GM12878 (cell line): ENCODE results near the gene RASAL2. TPM values are rescaled to one million over a fixed set of nuclear protein-coding genes. Genes with fewer than 3 reads are reported as not detected.

Experiments
- ATAC-seq: fragments of 200-7000 bp; cut with Tn5 transposase; 3 replicates; pipeline ENCODE4 v1.9.1; 2020; ENCODE audit warnings: mild to moderate bottlenecking, moderate library complexity
- BruUV-seq: library from RNA; stranded (reverse); fragments of 400-500 nt; replicated peaks from 2 replicates; lab custom pipeline; 2021; lab: Mats Ljungman, UMichigan
- CTCF ChIA-PET: fragments of 300-600 bp; sonication (Branson Sonifier 250); formaldehyde crosslinking; extraction: SDS; loops from one replicate; lab custom pipeline; 2021; ENCODE audit warnings: inconsistent platforms; lab: Yijun Ruan, JAX
- POLR2A ChIA-PET: fragments of 350-600 bp; formaldehyde crosslinking; extraction: SDS; loops from one replicate; lab custom pipeline; 2021; ENCODE audit warnings: inconsistent platforms; lab: Charles Lee
- RAD21 ChIA-PET: fragments of 300-600 bp; sonication (Branson Sonifier 250); formaldehyde crosslinking; loops from one replicate; lab custom pipeline; 2023; ENCODE audit warnings: antibody characterized with exemption; ENCODE audit not compliant: unreplicated experiment; lab: Charles Lee
- SMC1A ChIA-PET: fragments of 300-600 bp; sonication (Branson Sonifier 250); formaldehyde crosslinking; loops from one replicate; lab custom pipeline; 2023; ENCODE audit not compliant: unreplicated experiment, uncharacterized antibody; lab: Charles Lee
- DNase-seq: peaks from one replicate; pipeline ENCODE4 v3.0.0-alpha.2; 2011; ENCODE audit warnings: low read depth, low spot score
- FAIRE-seq: peaks from 3 replicates; lab custom pipeline; 2011; peaks lifted over from hg19 to GRCh38; lab: Jason Lieb, UNC
- H2AFZ ChIP-seq: 2 replicates; pipeline ENCODE4 v1.6.0; 2011; ENCODE audit warnings: low read depth, low read length, control low read depth; ENCODE audit not compliant: control insufficient read depth
- H3K27ac ChIP-seq: 2 replicates; pipeline ENCODE4 v1.5.1; 2011; ENCODE audit warnings: control low read depth; ENCODE audit not compliant: control insufficient read depth, insufficient read depth
- H3K27me3 ChIP-seq, 2 experiments: replicated peaks in 1 of 2; 2 replicates each; pipeline versions ENCODE4 v1.6.0 to v1.6.1; 2011; ENCODE audit warnings: low read length in 1 of 2; ENCODE audit not compliant: control insufficient read depth in 2 of 2, insufficient read depth in 2 of 2
- H3K36me3 ChIP-seq, 2 experiments: 2 replicates each; pipeline ENCODE4 v1.5.1; 2011; ENCODE audit warnings: low read length in 1 of 2; ENCODE audit not compliant: control insufficient read depth in 2 of 2, insufficient read depth in 2 of 2
- H3K4me1 ChIP-seq: 2 replicates; pipeline ENCODE4 v1.6.1; 2011; ENCODE audit warnings: mild to moderate bottlenecking, low read length, moderate library complexity, mixed read lengths; ENCODE audit not compliant: control insufficient read depth, insufficient read depth
- H3K4me2 ChIP-seq: 2 replicates; pipeline ENCODE4 v1.6.0; 2011; ENCODE audit warnings: control low read depth; ENCODE audit not compliant: control insufficient read depth, insufficient read depth
- H3K4me3 ChIP-seq: fragments of 200-600 bp; sonication (generic); 2 replicates; pipeline ENCODE4 v1.5.1; 2016
- H3K79me2 ChIP-seq: 2 replicates; pipeline ENCODE4 v1.6.0; 2011; ENCODE audit warnings: low read length; ENCODE audit not compliant: control insufficient read depth, insufficient read depth
- H3K9ac ChIP-seq: 2 replicates; pipeline ENCODE4 v1.8.0; 2011; ENCODE audit warnings: low read length, control low read depth, mixed read lengths; ENCODE audit not compliant: control insufficient read depth, insufficient read depth
- H3K9me3 ChIP-seq: replicated peaks from 3 replicates; pipeline ENCODE4 v1.5.1; 2011; ENCODE audit warnings: mild to moderate bottlenecking, low read length; ENCODE audit not compliant: control insufficient read depth, insufficient read depth
- H4K20me1 ChIP-seq: 2 replicates; pipeline ENCODE4 v1.6.0; 2011; ENCODE audit not compliant: control insufficient read depth, insufficient read depth
- HDAC6 ChIP-seq: fragments of 200-600 bp; sonication (generic); IDR thresholded peaks from one replicate; pipeline ENCODE4 v1.8.0; 2017; ENCODE audit warnings: antibody characterized with exemption; ENCODE audit not compliant: unreplicated experiment
- MTA3 ChIP-seq: IDR thresholded peaks from 2 replicates; pipeline ENCODE4 v1.6.1; 2012; ENCODE audit warnings: low read length, inconsistent platforms, borderline replicate concordance
- WGBS: methylation state at CpG from one replicate; pipeline ENCODE4 v1.1.6; 2016; ENCODE audit warnings: low lambda C conversion rate; ENCODE audit not compliant: insufficient replicate concordance, insufficient coverage; ENCODE audit errors: missing lambda C conversion rate; 5-methylcytosine and 5-hydroxymethylcytosine counted together
- in situ Hi-C: fragments of 300-500 bp; cut with MboI; formaldehyde crosslinking; loops from 9 replicates; pipeline ENCODE4 v1.14.3; 2018; ENCODE audit warnings: mixed read lengths
- intact Hi-C: fragments of 100-400 bp; cut with micrococcal nuclease; formaldehyde crosslinking; loops from one replicate; pipeline ENCODE4 v1.14.2; 2022; ENCODE audit not compliant: unreplicated experiment
- polyA plus RNA-seq, 11 experiments: library from polyadenylated mRNA; depleted of rRNA in 4 of 11; unstranded in 6 of 11; stranded (reverse) in 5 of 11; fragments of >200 nt; fragmentation: Nextera tagmentation in 4 of 11; fragmentation: Illumina TruSeq in 1 of 11; extraction: Ambion mirVana in 4 of 11; extraction: Trizol in 1 of 11; gene quantifications; 1 replicate in 1 of 11; 2 replicates in 10 of 11; pipeline versions ENCODE4 v1.2.1 to v1.2.3, GENCODE V29; 2011 to 2016; ENCODE audit warnings: inconsistent platforms in 2 of 11, missing spikeins in 2 of 11, low read depth in 1 of 11
- total RNA-seq, 4 experiments: library from RNA; depleted of rRNA in 3 of 4; stranded (reverse); fragments of >200 nt in 3 of 4; fragmentation: Illumina TruSeq in 1 of 4; extraction: Trizol in 1 of 4; gene quantifications; 2 replicates each; pipeline versions ENCODE4 v1.2.1 to v1.2.3, GENCODE V29; 2013 to 2021
- TF ChIP-seq, protein P1 (sequence below): IDR thresholded peaks from 2 replicates; pipeline ENCODE4 v1.6.1; 2011; ENCODE audit warnings: borderline replicate concordance, low read depth, mild to moderate bottlenecking, moderate library complexity, mixed read lengths, low read length; ENCODE audit not compliant: insufficient read depth; ENCODE audit errors: extremely low read length
- TF ChIP-seq, protein P2 (sequence below): fragments of 450-650 bp; IDR thresholded peaks from 2 replicates; pipeline ENCODE4 v1.6.1; 2018; ENCODE audit warnings: mild to moderate bottlenecking, low read depth, moderate library complexity; ENCODE audit not compliant: partially characterized antibody
- TF ChIP-seq, protein P3 (sequence below): fragments of 450-650 bp; IDR thresholded peaks from 2 replicates; pipeline ENCODE4 v1.6.1; 2016; ENCODE audit warnings: mild to moderate bottlenecking
- TF ChIP-seq, protein P4 (sequence below): IDR thresholded peaks from 2 replicates; pipeline ENCODE4 v1.6.1; 2012; ENCODE audit warnings: low read length, inconsistent platforms
- TF ChIP-seq, protein P5 (sequence below): fragments of 450-650 bp; IDR thresholded peaks from 2 replicates; pipeline ENCODE4 v1.6.1; 2017; ENCODE audit warnings: antibody characterized with exemption, mild to moderate bottlenecking, moderate library complexity

RASAL2 gene
- total and polyA plus RNA-seq, 10 of the 15 experiments (the other 5 are each of a cell fraction or from before 2014, with no cell fraction given) = 0.02 to 6.9 (median 0.17) TPM; not detected in 1

DNA sequence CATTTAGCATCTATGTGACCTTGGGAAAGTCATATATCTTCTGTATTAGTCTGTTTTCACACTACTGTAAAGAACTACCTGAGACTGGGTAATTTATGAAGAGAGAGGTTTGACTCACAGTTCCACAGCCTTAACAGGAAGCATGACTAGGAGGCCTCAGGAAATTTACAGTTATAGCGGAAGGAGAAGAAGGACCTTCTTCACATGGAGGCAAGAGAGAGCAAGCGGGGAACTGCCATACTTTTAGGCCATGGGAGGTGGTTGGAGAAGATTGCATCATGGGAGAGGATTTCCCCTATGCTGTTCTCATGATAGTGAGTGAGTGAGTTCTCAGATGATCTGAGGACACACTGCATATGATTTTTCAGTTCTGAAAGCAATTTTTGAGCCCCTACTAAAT lies 315.0 kb downstream of the RASAL2 start:
- H3K4me2 ChIP-seq = no peak overlapping the region
- H3K4me3 ChIP-seq = no peak overlapping the region
- H3K27me3 ChIP-seq = no peaks in the 10 kb centered on the region
- FAIRE-seq (no peak), DNase-seq (no peak), ATAC-seq (no peak)
- H4K20me1 ChIP-seq = no peaks in the 10 kb centered on the region
- no TSS peak for BruUV-seq
- TF ChIP-seq, protein P1, sequence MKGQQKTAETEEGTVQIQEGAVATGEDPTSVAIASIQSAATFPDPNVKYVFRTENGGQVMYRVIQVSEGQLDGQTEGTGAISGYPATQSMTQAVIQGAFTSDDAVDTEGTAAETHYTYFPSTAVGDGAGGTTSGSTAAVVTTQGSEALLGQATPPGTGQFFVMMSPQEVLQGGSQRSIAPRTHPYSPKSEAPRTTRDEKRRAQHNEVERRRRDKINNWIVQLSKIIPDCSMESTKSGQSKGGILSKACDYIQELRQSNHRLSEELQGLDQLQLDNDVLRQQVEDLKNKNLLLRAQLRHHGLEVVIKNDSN = no peak
- TF ChIP-seq, protein P2, sequence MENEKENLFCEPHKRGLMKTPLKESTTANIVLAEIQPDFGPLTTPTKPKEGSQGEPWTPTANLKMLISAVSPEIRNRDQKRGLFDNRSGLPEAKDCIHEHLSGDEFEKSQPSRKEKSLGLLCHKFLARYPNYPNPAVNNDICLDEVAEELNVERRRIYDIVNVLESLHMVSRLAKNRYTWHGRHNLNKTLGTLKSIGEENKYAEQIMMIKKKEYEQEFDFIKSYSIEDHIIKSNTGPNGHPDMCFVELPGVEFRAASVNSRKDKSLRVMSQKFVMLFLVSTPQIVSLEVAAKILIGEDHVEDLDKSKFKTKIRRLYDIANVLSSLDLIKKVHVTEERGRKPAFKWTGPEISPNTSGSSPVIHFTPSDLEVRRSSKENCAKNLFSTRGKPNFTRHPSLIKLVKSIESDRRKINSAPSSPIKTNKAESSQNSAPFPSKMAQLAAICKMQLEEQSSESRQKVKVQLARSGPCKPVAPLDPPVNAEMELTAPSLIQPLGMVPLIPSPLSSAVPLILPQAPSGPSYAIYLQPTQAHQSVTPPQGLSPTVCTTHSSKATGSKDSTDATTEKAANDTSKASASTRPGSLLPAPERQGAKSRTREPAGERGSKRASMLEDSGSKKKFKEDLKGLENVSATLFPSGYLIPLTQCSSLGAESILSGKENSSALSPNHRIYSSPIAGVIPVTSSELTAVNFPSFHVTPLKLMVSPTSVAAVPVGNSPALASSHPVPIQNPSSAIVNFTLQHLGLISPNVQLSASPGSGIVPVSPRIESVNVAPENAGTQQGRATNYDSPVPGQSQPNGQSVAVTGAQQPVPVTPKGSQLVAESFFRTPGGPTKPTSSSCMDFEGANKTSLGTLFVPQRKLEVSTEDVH = no peak
- TF ChIP-seq, protein P3, sequence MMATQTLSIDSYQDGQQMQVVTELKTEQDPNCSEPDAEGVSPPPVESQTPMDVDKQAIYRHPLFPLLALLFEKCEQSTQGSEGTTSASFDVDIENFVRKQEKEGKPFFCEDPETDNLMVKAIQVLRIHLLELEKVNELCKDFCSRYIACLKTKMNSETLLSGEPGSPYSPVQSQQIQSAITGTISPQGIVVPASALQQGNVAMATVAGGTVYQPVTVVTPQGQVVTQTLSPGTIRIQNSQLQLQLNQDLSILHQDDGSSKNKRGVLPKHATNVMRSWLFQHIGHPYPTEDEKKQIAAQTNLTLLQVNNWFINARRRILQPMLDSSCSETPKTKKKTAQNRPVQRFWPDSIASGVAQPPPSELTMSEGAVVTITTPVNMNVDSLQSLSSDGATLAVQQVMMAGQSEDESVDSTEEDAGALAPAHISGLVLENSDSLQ = no peak
- no peak for TF ChIP-seq HDAC6
- TF ChIP-seq, protein P4, sequence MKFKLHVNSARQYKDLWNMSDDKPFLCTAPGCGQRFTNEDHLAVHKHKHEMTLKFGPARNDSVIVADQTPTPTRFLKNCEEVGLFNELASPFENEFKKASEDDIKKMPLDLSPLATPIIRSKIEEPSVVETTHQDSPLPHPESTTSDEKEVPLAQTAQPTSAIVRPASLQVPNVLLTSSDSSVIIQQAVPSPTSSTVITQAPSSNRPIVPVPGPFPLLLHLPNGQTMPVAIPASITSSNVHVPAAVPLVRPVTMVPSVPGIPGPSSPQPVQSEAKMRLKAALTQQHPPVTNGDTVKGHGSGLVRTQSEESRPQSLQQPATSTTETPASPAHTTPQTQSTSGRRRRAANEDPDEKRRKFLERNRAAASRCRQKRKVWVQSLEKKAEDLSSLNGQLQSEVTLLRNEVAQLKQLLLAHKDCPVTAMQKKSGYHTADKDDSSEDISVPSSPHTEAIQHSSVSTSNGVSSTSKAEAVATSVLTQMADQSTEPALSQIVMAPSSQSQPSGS = no peak
- no peak for TF ChIP-seq MTA3
- TF ChIP-seq, protein P5, sequence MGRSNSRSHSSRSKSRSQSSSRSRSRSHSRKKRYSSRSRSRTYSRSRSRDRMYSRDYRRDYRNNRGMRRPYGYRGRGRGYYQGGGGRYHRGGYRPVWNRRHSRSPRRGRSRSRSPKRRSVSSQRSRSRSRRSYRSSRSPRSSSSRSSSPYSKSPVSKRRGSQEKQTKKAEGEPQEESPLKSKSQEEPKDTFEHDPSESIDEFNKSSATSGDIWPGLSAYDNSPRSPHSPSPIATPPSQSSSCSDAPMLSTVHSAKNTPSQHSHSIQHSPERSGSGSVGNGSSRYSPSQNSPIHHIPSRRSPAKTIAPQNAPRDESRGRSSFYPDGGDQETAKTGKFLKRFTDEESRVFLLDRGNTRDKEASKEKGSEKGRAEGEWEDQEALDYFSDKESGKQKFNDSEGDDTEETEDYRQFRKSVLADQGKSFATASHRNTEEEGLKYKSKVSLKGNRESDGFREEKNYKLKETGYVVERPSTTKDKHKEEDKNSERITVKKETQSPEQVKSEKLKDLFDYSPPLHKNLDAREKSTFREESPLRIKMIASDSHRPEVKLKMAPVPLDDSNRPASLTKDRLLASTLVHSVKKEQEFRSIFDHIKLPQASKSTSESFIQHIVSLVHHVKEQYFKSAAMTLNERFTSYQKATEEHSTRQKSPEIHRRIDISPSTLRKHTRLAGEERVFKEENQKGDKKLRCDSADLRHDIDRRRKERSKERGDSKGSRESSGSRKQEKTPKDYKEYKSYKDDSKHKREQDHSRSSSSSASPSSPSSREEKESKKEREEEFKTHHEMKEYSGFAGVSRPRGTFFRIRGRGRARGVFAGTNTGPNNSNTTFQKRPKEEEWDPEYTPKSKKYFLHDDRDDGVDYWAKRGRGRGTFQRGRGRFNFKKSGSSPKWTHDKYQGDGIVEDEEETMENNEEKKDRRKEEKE = no peak
- RAD21 ChIA-PET = no interaction called here
- POLR2A ChIA-PET = no interaction called here
- H3K27ac ChIP-seq = no peak overlapping the region
- intact Hi-C loops = no loop called here
- in situ Hi-C loops = no loop called here
- H2AFZ ChIP-seq = 0 out of 2 replicates have a peak overlapping the region, but pooled peaks have one; percentile 1
- H3K4me1 ChIP-seq = peaks cover 17% of the 10 kb centered on the region
- no peak overlapping the region for H3K9ac ChIP-seq
- H3K36me3 ChIP-seq = no peaks in the 10 kb centered on the region
- peaks cover 5% of the 10 kb centered on the region; the same call in 2 of the 3 replicates for H3K9me3 ChIP-seq
- SMC1A ChIA-PET = interaction anchor here (1.2 to 1.5 kb wide), 3 partner anchors 10 to 62 kb away, joined by 3 to 4 read pairs (median 4); no protein-coding TSS in a partner anchor
- no peaks in the 10 kb centered on the region for H3K79me2 ChIP-seq
- WGBS = 30% methylated on average over 1 of the region's 2 CpGs
- CTCF ChIA-PET = no interaction called here
